Measurements from ENCODE around the gene PTER.

PTER gene

GRCh38 chr10:16470747-16471146, 33.9 kb downstream of the PTER start:
- H3K27me3 ChIP-seq (ENCODE audit: insufficient read depth, poor library complexity, severe bottlenecking), result no peaks in the 10 kb centered on the region
- H3K27ac ChIP-seq (replicated peaks), result no peak overlapping the region
- no peak overlapping the region for H3K4me3 ChIP-seq (replicated peaks; ENCODE audit: insufficient read depth, low read length)
- no peak for DNase-seq (ENCODE audit: low read depth in 1 of 2, low spot score in 1 of 2)
- TF ChIP-seq POLR2AphosphoS5 (IDR thresholded peaks at IDR 0.05; ENCODE audit: low read depth), result no peak
- no peak for TF ChIP-seq CTCF (IDR thresholded peaks at IDR 0.05; ENCODE audit: insufficient read depth, low read length)
- TF ChIP-seq, protein P1, sequence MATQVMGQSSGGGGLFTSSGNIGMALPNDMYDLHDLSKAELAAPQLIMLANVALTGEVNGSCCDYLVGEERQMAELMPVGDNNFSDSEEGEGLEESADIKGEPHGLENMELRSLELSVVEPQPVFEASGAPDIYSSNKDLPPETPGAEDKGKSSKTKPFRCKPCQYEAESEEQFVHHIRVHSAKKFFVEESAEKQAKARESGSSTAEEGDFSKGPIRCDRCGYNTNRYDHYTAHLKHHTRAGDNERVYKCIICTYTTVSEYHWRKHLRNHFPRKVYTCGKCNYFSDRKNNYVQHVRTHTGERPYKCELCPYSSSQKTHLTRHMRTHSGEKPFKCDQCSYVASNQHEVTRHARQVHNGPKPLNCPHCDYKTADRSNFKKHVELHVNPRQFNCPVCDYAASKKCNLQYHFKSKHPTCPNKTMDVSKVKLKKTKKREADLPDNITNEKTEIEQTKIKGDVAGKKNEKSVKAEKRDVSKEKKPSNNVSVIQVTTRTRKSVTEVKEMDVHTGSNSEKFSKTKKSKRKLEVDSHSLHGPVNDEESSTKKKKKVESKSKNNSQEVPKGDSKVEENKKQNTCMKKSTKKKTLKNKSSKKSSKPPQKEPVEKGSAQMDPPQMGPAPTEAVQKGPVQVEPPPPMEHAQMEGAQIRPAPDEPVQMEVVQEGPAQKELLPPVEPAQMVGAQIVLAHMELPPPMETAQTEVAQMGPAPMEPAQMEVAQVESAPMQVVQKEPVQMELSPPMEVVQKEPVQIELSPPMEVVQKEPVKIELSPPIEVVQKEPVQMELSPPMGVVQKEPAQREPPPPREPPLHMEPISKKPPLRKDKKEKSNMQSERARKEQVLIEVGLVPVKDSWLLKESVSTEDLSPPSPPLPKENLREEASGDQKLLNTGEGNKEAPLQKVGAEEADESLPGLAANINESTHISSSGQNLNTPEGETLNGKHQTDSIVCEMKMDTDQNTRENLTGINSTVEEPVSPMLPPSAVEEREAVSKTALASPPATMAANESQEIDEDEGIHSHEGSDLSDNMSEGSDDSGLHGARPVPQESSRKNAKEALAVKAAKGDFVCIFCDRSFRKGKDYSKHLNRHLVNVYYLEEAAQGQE (IDR thresholded peaks at IDR 0.05; ENCODE audit: insufficient replicate concordance, low read depth), result no peak
- no peak for TF ChIP-seq GABPA (IDR thresholded peaks at IDR 0.05; ENCODE audit: low read depth)
- no peak for TF ChIP-seq SPI1 (IDR thresholded peaks at IDR 0.05; ENCODE audit: borderline replicate concordance, low read depth)

DNA sequence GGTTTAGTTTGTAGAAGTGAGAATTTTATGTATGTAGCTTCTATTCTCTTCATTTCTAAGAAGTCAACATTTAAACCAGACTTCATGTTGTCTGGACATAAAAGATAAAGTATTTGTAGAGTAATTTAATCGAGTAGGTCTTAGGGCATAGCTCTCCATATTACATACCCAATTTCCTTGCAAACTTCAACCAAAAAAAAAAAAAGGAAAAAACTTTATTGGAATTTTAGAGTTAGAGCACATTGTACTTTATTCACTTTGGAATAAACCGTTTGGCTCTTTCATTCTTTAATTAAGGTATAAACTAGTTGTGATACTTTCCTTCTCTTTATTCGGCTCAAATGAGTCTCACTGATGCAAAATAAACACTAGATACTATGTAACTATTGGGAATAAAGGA, 36.0 kb downstream of the PTER start:
- Histone ChIP-seq H3K27ac (replicated peaks) (no peak overlapping the region), H3K27me3 (ENCODE audit: insufficient read depth, poor library complexity, severe bottlenecking) (no peaks in the 10 kb centered on the region), H3K4me3 (replicated peaks; ENCODE audit: insufficient read depth, low read length) (no peak overlapping the region)
- DNase-seq (ENCODE audit: low read depth in 1 of 2, low spot score in 1 of 2), result no peak
- TF ChIP-seq CTCF (IDR thresholded peaks at IDR 0.05; ENCODE audit: insufficient read depth, low read length) (no peak), POLR2AphosphoS5 (IDR thresholded peaks at IDR 0.05; ENCODE audit: low read depth) (no peak), GABPA (IDR thresholded peaks at IDR 0.05; ENCODE audit: low read depth) (no peak), SPI1 (IDR thresholded peaks at IDR 0.05; ENCODE audit: borderline replicate concordance, low read depth) (no peak)
- TF ChIP-seq, protein P1 (IDR thresholded peaks at IDR 0.05; ENCODE audit: insufficient replicate concordance, low read depth), result no peak

GRCh38 chr10:16477757-16478156, 40.9 kb downstream of the PTER start:
- no peak overlapping the region for H3K4me3 ChIP-seq (replicated peaks; ENCODE audit: insufficient read depth, low read length)
- no peak overlapping the region for H3K27ac ChIP-seq (replicated peaks)
- H3K27me3 ChIP-seq (ENCODE audit: insufficient read depth, poor library complexity, severe bottlenecking), result no peaks in the 10 kb centered on the region
- DNase-seq (ENCODE audit: low read depth in 1 of 2, low spot score in 1 of 2), result no peak
- TF ChIP-seq, protein P1 (IDR thresholded peaks at IDR 0.05; ENCODE audit: insufficient replicate concordance, low read depth), result no peak
- TF ChIP-seq CTCF (IDR thresholded peaks at IDR 0.05; ENCODE audit: insufficient read depth, low read length), result no peak
- TF ChIP-seq GABPA (IDR thresholded peaks at IDR 0.05; ENCODE audit: low read depth), result no peak
- no peak for TF ChIP-seq SPI1 (IDR thresholded peaks at IDR 0.05; ENCODE audit: borderline replicate concordance, low read depth)
- no peak for TF ChIP-seq POLR2AphosphoS5 (IDR thresholded peaks at IDR 0.05; ENCODE audit: low read depth)
